Measurements from ENCODE around the gene ARHGEF38. TPM values are rescaled to one million over a fixed set of nuclear protein-coding genes. Genes with fewer than 3 reads are reported as not detected.

ARHGEF38 gene
- total RNA-seq, 2 donors from 2014 or later: not detected

- H3K27me3 Mint-ChIP-seq: peaks cover 14% of the 10 kb centered on the region
- H3K36me3 Mint-ChIP-seq (ENCODE audit: low read depth): peaks cover 2% of the 10 kb centered on the region
- no peak overlapping the region for H3K27ac Mint-ChIP-seq
- ATAC-seq (no peak), DNase-seq (no peak)
- no peak overlapping the region for H3K4me3 Mint-ChIP-seq
- no peaks in the 10 kb centered on the region for H3K9me3 ChIP-seq (ENCODE audit: control insufficient read depth, low read length, poor library complexity, severe bottlenecking)
- peaks cover 8% of the 10 kb centered on the region for H3K4me1 Mint-ChIP-seq
Observed at GRCh38 chr4:105543881-105544280, 8.5 kb upstream of the ARHGEF38 start.

- Mint-ChIP-seq H3K4me1 (peaks cover 8% of the 10 kb centered on the region), H3K36me3 (ENCODE audit: low read depth) (peaks cover 2% of the 10 kb centered on the region), H3K27me3 (peaks cover 14% of the 10 kb centered on the region), H3K27ac (no peak overlapping the region), H3K4me3 (no peak overlapping the region)
- ATAC-seq: no peak
- H3K9me3 ChIP-seq (ENCODE audit: control insufficient read depth, low read length, poor library complexity, severe bottlenecking): no peaks in the 10 kb centered on the region
- DNase-seq: no peak
Observed at GRCh38 chr4:105544520-105545286, 7.7 kb upstream of the ARHGEF38 start.

- Mint-ChIP-seq H3K36me3 (ENCODE audit: low read depth) (peaks cover 2% of the 10 kb centered on the region), H3K4me3 (no peak overlapping the region), H3K27ac (no peak overlapping the region), H3K4me1 (peaks cover 6% of the 10 kb centered on the region), H3K27me3 (peaks cover 11% of the 10 kb centered on the region)
- no peaks in the 10 kb centered on the region for H3K9me3 ChIP-seq (ENCODE audit: control insufficient read depth, low read length, poor library complexity, severe bottlenecking)
- DNase-seq (no peak), ATAC-seq (no peak)
Observed at GRCh38 chr4:105546086-105546485, 6.3 kb upstream of the ARHGEF38 start.

GRCh38 chr4:105547769-105548168 lies 4.7 kb upstream of the ARHGEF38 start:
- Mint-ChIP-seq H3K36me3 (ENCODE audit: low read depth) (no peaks in the 10 kb centered on the region), H3K4me1 (peaks cover 3% of the 10 kb centered on the region), H3K27me3 (no peaks in the 10 kb centered on the region), H3K27ac (no peak overlapping the region), H3K4me3 (no peak overlapping the region)
- no peaks in the 10 kb centered on the region for H3K9me3 ChIP-seq (ENCODE audit: control insufficient read depth, low read length, poor library complexity, severe bottlenecking)
- no peak for DNase-seq
- no peak for ATAC-seq

- no peaks in the 10 kb centered on the region for H3K36me3 Mint-ChIP-seq (ENCODE audit: low read depth)
- no peaks in the 10 kb centered on the region for H3K27me3 Mint-ChIP-seq
Observed at GRCh38 chr4:105548483-105548882, 3.9 kb upstream of the ARHGEF38 start.

GRCh38 chr4:105550641-105551040 lies 1.8 kb upstream of the ARHGEF38 start:
- Mint-ChIP-seq H3K27me3 (peaks cover 9% of the 10 kb centered on the region), H3K36me3 (ENCODE audit: low read depth) (no peaks in the 10 kb centered on the region), H3K4me3 (no peak overlapping the region), H3K27ac (no peak overlapping the region), H3K4me1 (peaks cover 3% of the 10 kb centered on the region)
- H3K9me3 ChIP-seq (ENCODE audit: control insufficient read depth, low read length, poor library complexity, severe bottlenecking): no peaks in the 10 kb centered on the region
- no peak for DNase-seq
- no peak for ATAC-seq

More at GRCh38 chr4:105548483-105548882, 3.9 kb upstream of the ARHGEF38 start:
- no peak overlapping the region for H3K27ac Mint-ChIP-seq
- H3K4me3 Mint-ChIP-seq: no peak overlapping the region
- peaks cover 3% of the 10 kb centered on the region for H3K4me1 Mint-ChIP-seq
- ATAC-seq (no peak), DNase-seq (no peak)
- no peaks in the 10 kb centered on the region for H3K9me3 ChIP-seq (ENCODE audit: control insufficient read depth, low read length, poor library complexity, severe bottlenecking)

GRCh38 chr4:105555409-105555808 lies 3.0 kb downstream of the ARHGEF38 start:
- no peaks in the 10 kb centered on the region for H3K9me3 ChIP-seq (ENCODE audit: control insufficient read depth, low read length, poor library complexity, severe bottlenecking)
- no peak for DNase-seq
- Mint-ChIP-seq H3K27me3 (peaks cover 16% of the 10 kb centered on the region), H3K4me1 (peaks cover 3% of the 10 kb centered on the region), H3K36me3 (ENCODE audit: low read depth) (no peaks in the 10 kb centered on the region), H3K27ac (no peak overlapping the region), H3K4me3 (no peak overlapping the region)
- ATAC-seq: no peak

GRCh38 chr4:105556206-105556605 lies 3.8 kb downstream of the ARHGEF38 start:
- H3K9me3 ChIP-seq (ENCODE audit: control insufficient read depth, low read length, poor library complexity, severe bottlenecking): no peaks in the 10 kb centered on the region
- DNase-seq (no peak), ATAC-seq (no peak)
- Mint-ChIP-seq H3K27me3 (peaks cover 16% of the 10 kb centered on the region), H3K4me1 (peaks cover 3% of the 10 kb centered on the region), H3K4me3 (no peak overlapping the region), H3K27ac (no peak overlapping the region), H3K36me3 (ENCODE audit: low read depth) (no peaks in the 10 kb centered on the region)

- H3K9me3 ChIP-seq (ENCODE audit: control insufficient read depth, low read length, poor library complexity, severe bottlenecking): no peaks in the 10 kb centered on the region
- Mint-ChIP-seq H3K27ac (no peak overlapping the region), H3K4me3 (no peak overlapping the region), H3K4me1 (no peaks in the 10 kb centered on the region), H3K27me3 (peaks cover 24% of the 10 kb centered on the region), H3K36me3 (ENCODE audit: low read depth) (no peaks in the 10 kb centered on the region)
- DNase-seq (no peak), ATAC-seq (no peak)
Observed at GRCh38 chr4:105558277-105558676, 5.9 kb downstream of the ARHGEF38 start.

GRCh38 chr4:105560421-105560848 lies 8.0 kb downstream of the ARHGEF38 start:
- no peak overlapping the region for H3K27ac Mint-ChIP-seq
- H3K9me3 ChIP-seq (ENCODE audit: control insufficient read depth, low read length, poor library complexity, severe bottlenecking): no peaks in the 10 kb centered on the region
- no peaks in the 10 kb centered on the region for H3K36me3 Mint-ChIP-seq (ENCODE audit: low read depth)
- no peak for ATAC-seq
- H3K27me3 Mint-ChIP-seq: peaks cover 18% of the 10 kb centered on the region
- no peak for DNase-seq
- H3K4me1 Mint-ChIP-seq: no peaks in the 10 kb centered on the region
- H3K4me3 Mint-ChIP-seq: no peak overlapping the region

- no peaks in the 10 kb centered on the region for H3K9me3 ChIP-seq (ENCODE audit: control insufficient read depth, low read length, poor library complexity, severe bottlenecking)
- Mint-ChIP-seq H3K4me1 (no peaks in the 10 kb centered on the region), H3K27ac (no peak overlapping the region), H3K27me3 (peaks cover 13% of the 10 kb centered on the region), H3K36me3 (ENCODE audit: low read depth) (no peaks in the 10 kb centered on the region), H3K4me3 (no peak overlapping the region)
- DNase-seq (no peak), ATAC-seq (no peak)
Observed at GRCh38 chr4:105563352-105563751, 10.9 kb downstream of the ARHGEF38 start.

GRCh38 chr4:105568584-105568983 lies 16.2 kb downstream of the ARHGEF38 start:
- H3K36me3 Mint-ChIP-seq (ENCODE audit: low read depth): no peaks in the 10 kb centered on the region
- no peak for DNase-seq
- no peaks in the 10 kb centered on the region for H3K9me3 ChIP-seq (ENCODE audit: control insufficient read depth, low read length, poor library complexity, severe bottlenecking)
- no peak for ATAC-seq
- peaks cover 11% of the 10 kb centered on the region for H3K27me3 Mint-ChIP-seq
- H3K4me3 Mint-ChIP-seq: no peak overlapping the region
- no peaks in the 10 kb centered on the region for H3K4me1 Mint-ChIP-seq
- H3K27ac Mint-ChIP-seq: no peak overlapping the region

- ATAC-seq (no peak), DNase-seq (no peak)
- H3K9me3 ChIP-seq (ENCODE audit: control insufficient read depth, low read length, poor library complexity, severe bottlenecking): no peaks in the 10 kb centered on the region
- H3K36me3 Mint-ChIP-seq (ENCODE audit: low read depth): no peaks in the 10 kb centered on the region
- no peaks in the 10 kb centered on the region for H3K4me1 Mint-ChIP-seq
- peaks cover 11% of the 10 kb centered on the region for H3K27me3 Mint-ChIP-seq
- no peak overlapping the region for H3K27ac Mint-ChIP-seq
- H3K4me3 Mint-ChIP-seq: no peak overlapping the region
Observed at GRCh38 chr4:105569057-105569865, 16.8 kb downstream of the ARHGEF38 start.

Measured in T-helper 17 cell (primary cell).